Measurements from ENCODE around the gene MTA2. TPM values are rescaled to one million over a fixed set of nuclear protein-coding genes. Genes with fewer than 3 reads are reported as not detected.

MTA2 gene
- total RNA-seq, 3 donors from 2014 or later: 61.3 to 92.8 (median 85.5) TPM

GRCh38 chr11:62612366-62613290 lies 11.0 kb upstream of the MTA2 start, which contains the start of the genes EML3 and ROM1:
TSS of gene EML3 (minus strand) at chr11:62612775. CDS start at chr11:62612457, 318 bp downstream.
TSS of gene ROM1 (plus strand) at chr11:62613257. CDS start at chr11:62613282, 25 bp downstream.
- intact Hi-C loops (cut with DNase I; ENCODE audit: low total_unique reads): no loop called here
- H3K27ac ChIP-seq: peak within 1 kb of the TSS; percentile 97 to 99
- DNase-seq (ENCODE audit: low spot score in 2 of 2): peak; percentile 80 to 88
- no peaks in the 10 kb centered on the region for H3K36me3 ChIP-seq
- no peaks in the 10 kb centered on the region for H3K27me3 ChIP-seq
- no peak for TF ChIP-seq POLR2A (IDR thresholded peaks at IDR 0.05)
- peak; percentile 5 to 62 (median 60) for TF ChIP-seq POLR2AphosphoS5 (IDR thresholded peaks at IDR 0.05)
- peak in 2 of 3 donors; percentile 77 to 79 for TF ChIP-seq CTCF (IDR thresholded peaks at IDR 0.05)
- H3K4me1 ChIP-seq: peaks cover 7% of the 10 kb centered on the region in 2 donors
- H3K4me3 ChIP-seq: peak within 1 kb of the TSS; percentile 73 to 85 (median 85)
- no peaks in the 10 kb centered on the region for H3K9me3 ChIP-seq

GRCh38 chr11:62611705-62612365 lies 10.2 kb upstream of the MTA2 start:
- Histone ChIP-seq H3K27me3 (no peaks in the 10 kb centered on the region), H3K4me1 (peaks cover 7% of the 10 kb centered on the region in 2 donors), H3K4me3 (peak overlapping the region; percentile 73 to 85 (median 85)), H3K9me3 (no peaks in the 10 kb centered on the region), H3K27ac (peak overlapping the region; percentile 97 to 99), H3K36me3 (no peaks in the 10 kb centered on the region)
- intact Hi-C loops (cut with DNase I; ENCODE audit: low total_unique reads): no loop called here
- DNase-seq (ENCODE audit: low spot score in 2 of 2): no peak
- TF ChIP-seq CTCF (IDR thresholded peaks at IDR 0.05): no peak
- TF ChIP-seq POLR2A (IDR thresholded peaks at IDR 0.05): no peak
- no peak for TF ChIP-seq POLR2AphosphoS5 (IDR thresholded peaks at IDR 0.05)

GRCh38 chr11:62610814-62611704 lies 9.4 kb upstream of the MTA2 start:
- no peak for TF ChIP-seq CTCF (IDR thresholded peaks at IDR 0.05)
- no peak for TF ChIP-seq POLR2AphosphoS5 (IDR thresholded peaks at IDR 0.05)
- no peak for TF ChIP-seq POLR2A (IDR thresholded peaks at IDR 0.05)
- H3K27me3 ChIP-seq: no peaks in the 10 kb centered on the region
- intact Hi-C loops (cut with DNase I; ENCODE audit: low total_unique reads): no loop called here
- peak overlapping the region; percentile 97 to 99 for H3K27ac ChIP-seq
- no peaks in the 10 kb centered on the region for H3K36me3 ChIP-seq
- peak overlapping the region; percentile 73 to 85 (median 85) for H3K4me3 ChIP-seq
- no peak for DNase-seq (ENCODE audit: low spot score in 2 of 2)
- H3K4me1 ChIP-seq: peaks cover 7% of the 10 kb centered on the region in 2 donors
- no peaks in the 10 kb centered on the region for H3K9me3 ChIP-seq

GRCh38 chr11:62610403-62610802 lies 8.7 kb upstream of the MTA2 start:
- TF ChIP-seq POLR2AphosphoS5 (IDR thresholded peaks at IDR 0.05) (no peak), POLR2A (IDR thresholded peaks at IDR 0.05) (no peak), CTCF (IDR thresholded peaks at IDR 0.05) (no peak)
- Histone ChIP-seq H3K27me3 (no peaks in the 10 kb centered on the region), H3K4me3 (peak overlapping the region in 1 of 3 donors; percentile 85), H3K27ac (peak overlapping the region in 1 of 2 donors; percentile 99), H3K36me3 (no peaks in the 10 kb centered on the region), H3K4me1 (peaks cover 7% of the 10 kb centered on the region in 2 donors), H3K9me3 (no peaks in the 10 kb centered on the region)
- intact Hi-C loops (cut with DNase I; ENCODE audit: low total_unique reads): no loop called here
- DNase-seq (ENCODE audit: low spot score in 2 of 2): no peak
